KOPT-K1 (cell line): ENCODE results near the gene TCERG1L.
"Not testable (repeated sequence)": the region's sequence is repeated elsewhere in the genome, so short reads cannot be mapped to it uniquely, and the experiment has no call there.

Experiments
- H3K27ac ChIP-seq: fragments of 200-600 bp; sonication (generic); 2 replicates; pipeline ENCODE4 v1.5.1; 2016; ENCODE audit warnings: antibody characterized with exemption, mild to moderate bottlenecking, low read depth, low read length; ENCODE audit not compliant: poor library complexity, severe bottlenecking
- H3K36me3 ChIP-seq: fragments of 200-600 bp; sonication (generic); 2 replicates; pipeline ENCODE4 v1.5.1; 2017; ENCODE audit warnings: antibody characterized with exemption, mild to moderate bottlenecking, low read length, moderate library complexity; ENCODE audit not compliant: insufficient read depth
- H3K9me3 ChIP-seq: fragments of 200-600 bp; sonication (generic); 2 replicates; pipeline ENCODE4 v1.5.1; 2017; ENCODE audit warnings: antibody characterized with exemption, low read length, mild to moderate bottlenecking; ENCODE audit not compliant: insufficient read depth, poor library complexity, severe bottlenecking

The TCERG1L gene

GRCh38 chr10:131177431-131178327 lies 133.8 kb downstream of the TCERG1L start:
- no peaks in the 10 kb centered on the region for H3K36me3 ChIP-seq
- H3K27ac ChIP-seq = no peak overlapping the region
- no peaks in the 10 kb centered on the region for H3K9me3 ChIP-seq

GRCh38 chr10:131176907-131177306 lies 134.6 kb downstream of the TCERG1L start:
- Histone ChIP-seq H3K27ac (no peak overlapping the region), H3K36me3 (no peaks in the 10 kb centered on the region), H3K9me3 (no peaks in the 10 kb centered on the region)

- H3K9me3 ChIP-seq, H3K27ac ChIP-seq, H3K36me3 ChIP-seq: not testable (repeated sequence)
These were observed 135.2 kb downstream of the TCERG1L start for GRCh38 chr10:131176324-131176723.

GRCh38 chr10:131175891-131176290 lies 135.6 kb downstream of the TCERG1L start:
- Histone ChIP-seq H3K9me3 (no peaks in the 10 kb centered on the region), H3K36me3 (no peaks in the 10 kb centered on the region), H3K27ac (no peak overlapping the region)

- no peaks in the 10 kb centered on the region for H3K9me3 ChIP-seq
- H3K36me3 ChIP-seq = no peaks in the 10 kb centered on the region
- H3K27ac ChIP-seq = no peak overlapping the region
These were observed 136.6 kb downstream of the TCERG1L start for GRCh38 chr10:131174651-131175540.

- Histone ChIP-seq H3K9me3 (no peaks in the 10 kb centered on the region), H3K27ac (no peak overlapping the region)
These were observed 137.3 kb downstream of the TCERG1L start for GRCh38 chr10:131174211-131174565.

GRCh38 chr10:131173484-131174210 lies 137.9 kb downstream of the TCERG1L start:
- Histone ChIP-seq H3K36me3 (no peaks in the 10 kb centered on the region), H3K9me3 (no peaks in the 10 kb centered on the region), H3K27ac (no peak overlapping the region)

More at GRCh38 chr10:131174211-131174565, 137.3 kb downstream of the TCERG1L start:
- H3K36me3 ChIP-seq = no peaks in the 10 kb centered on the region

- Histone ChIP-seq H3K9me3 (no peaks in the 10 kb centered on the region), H3K27ac (no peak overlapping the region), H3K36me3 (no peaks in the 10 kb centered on the region)
These were observed 139.1 kb downstream of the TCERG1L start for GRCh38 chr10:131172433-131172832.

- Histone ChIP-seq H3K36me3 (no peaks in the 10 kb centered on the region), H3K9me3 (no peaks in the 10 kb centered on the region), H3K27ac (no peak overlapping the region)
These were observed 142.4 kb downstream of the TCERG1L start for GRCh38 chr10:131169146-131169545.

- Histone ChIP-seq H3K27ac (no peak overlapping the region), H3K36me3 (no peaks in the 10 kb centered on the region), H3K9me3 (no peaks in the 10 kb centered on the region)
These were observed 143.2 kb downstream of the TCERG1L start for GRCh38 chr10:131168238-131168875.

GRCh38 chr10:131167036-131167860 lies 144.3 kb downstream of the TCERG1L start:
- H3K27ac ChIP-seq = no peak overlapping the region
- no peaks in the 10 kb centered on the region for H3K9me3 ChIP-seq
- H3K36me3 ChIP-seq = no peaks in the 10 kb centered on the region

- H3K9me3 ChIP-seq = no peaks in the 10 kb centered on the region
- H3K27ac ChIP-seq = no peak overlapping the region
These were observed 145.0 kb downstream of the TCERG1L start for GRCh38 chr10:131166486-131166885.

GRCh38 chr10:131165092-131165491 lies 146.4 kb downstream of the TCERG1L start:
- Histone ChIP-seq H3K36me3 (no peaks in the 10 kb centered on the region), H3K9me3 (no peaks in the 10 kb centered on the region), H3K27ac (no peak overlapping the region)

More at GRCh38 chr10:131166486-131166885, 145.0 kb downstream of the TCERG1L start:
- no peaks in the 10 kb centered on the region for H3K36me3 ChIP-seq
